NCI-H1694 (cell line): ENCODE results near the gene CHID1.
A peak's percentile ranks its signal among the peaks of the same experiment; 100 is the strongest.

Source experiments
- DNase-seq: peaks from one replicate; lab custom pipeline; 2025; lab: John Stamatoyannopoulos, UW

CHID1 gene

DNA sequence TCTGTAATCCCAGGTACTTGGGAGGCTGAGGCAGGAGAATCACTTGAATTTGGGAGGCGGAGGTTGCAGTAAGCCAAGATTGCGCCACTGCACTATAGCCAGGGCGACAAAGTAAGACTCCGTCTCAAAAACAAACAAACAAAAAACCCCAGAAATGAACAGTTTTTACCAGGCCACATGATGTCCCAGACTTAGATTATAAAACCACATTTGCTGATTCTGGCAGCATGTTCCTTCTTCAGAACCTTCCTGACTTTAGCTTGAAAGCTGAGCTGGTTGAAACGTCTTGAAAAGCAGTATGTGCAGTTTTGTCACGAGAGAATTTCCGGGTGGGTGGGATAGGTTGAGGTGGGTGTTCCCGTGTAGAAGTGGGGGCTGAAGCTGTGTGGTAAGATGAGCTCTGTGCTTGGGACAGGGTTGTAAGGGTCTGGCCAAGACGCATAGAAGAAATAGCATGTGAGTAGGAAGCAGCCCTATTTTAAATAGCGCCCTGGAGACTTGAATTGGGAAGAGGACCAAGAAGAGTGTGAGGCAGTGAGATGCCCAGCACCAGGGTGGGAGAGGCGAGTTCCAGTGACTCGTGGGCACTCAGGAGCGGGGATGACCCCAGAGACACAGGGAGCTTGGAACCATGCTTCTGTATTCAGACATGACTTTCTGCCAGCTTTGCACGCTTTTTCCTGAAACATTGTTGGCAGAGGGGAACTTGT lies 22.7 kb upstream of the CHID1 start:
- DNase-seq: no peak

DNA sequence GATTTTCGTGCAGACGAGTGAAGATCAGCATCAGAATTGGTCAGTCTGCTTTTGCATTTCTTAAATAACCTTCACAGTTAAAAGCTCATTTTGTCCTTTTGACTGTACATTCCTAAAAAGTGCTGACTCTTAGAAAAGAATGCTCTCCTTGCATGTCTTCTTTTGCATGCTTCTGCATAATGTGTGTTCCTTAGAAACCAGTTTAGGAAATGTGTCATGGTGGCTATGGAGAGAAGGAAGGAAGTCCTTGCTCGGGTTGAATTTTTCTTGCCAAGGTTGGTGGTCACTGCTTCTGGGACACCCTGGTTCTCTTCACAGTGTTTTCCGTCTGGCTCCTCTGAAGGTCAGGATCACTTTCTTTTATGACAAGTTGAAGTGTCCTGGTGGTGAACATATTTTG lies 21.8 kb upstream of the CHID1 start:
- no peak for DNase-seq

DNA sequence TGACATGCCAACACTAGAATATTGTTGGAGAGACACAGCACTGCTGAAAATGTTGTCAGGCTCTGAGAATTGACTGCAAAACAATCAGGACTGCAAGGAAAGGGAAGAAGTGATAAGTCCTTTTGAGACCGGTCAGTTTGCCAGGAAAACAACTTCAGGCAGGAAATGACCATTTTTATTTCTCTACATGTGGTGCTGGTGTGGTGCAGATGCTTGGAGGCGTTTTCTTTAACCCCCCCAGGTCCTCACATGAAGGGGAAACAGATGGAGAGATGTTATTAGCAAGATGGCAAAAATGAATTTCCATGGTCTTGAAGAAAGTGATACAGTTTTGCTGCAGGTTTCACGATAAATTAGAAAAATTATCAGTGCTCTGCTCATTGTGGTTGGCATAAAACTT lies 20.8 kb upstream of the CHID1 start:
- no peak for DNase-seq

DNA sequence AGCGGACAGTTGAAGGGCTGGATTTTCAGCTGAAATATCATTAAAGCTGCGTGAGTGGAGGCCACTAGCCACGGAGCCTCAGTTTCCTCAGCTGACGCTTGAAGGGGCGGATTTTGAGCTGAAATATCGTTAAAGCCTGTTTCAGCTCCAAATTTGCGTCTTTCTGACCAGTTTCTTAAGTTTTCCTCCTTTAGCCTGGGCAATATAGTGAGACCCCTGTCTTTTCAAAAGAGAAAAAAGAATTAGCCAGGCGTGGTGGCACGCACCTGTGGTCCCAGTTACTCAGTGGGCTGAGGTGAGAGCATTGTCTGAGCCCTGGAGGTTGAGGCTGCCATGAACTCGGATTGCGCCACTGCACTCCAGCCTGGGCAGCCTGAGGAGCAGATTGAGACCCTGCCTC lies 18.8 kb upstream of the CHID1 start:
- DNase-seq: no peak

DNA sequence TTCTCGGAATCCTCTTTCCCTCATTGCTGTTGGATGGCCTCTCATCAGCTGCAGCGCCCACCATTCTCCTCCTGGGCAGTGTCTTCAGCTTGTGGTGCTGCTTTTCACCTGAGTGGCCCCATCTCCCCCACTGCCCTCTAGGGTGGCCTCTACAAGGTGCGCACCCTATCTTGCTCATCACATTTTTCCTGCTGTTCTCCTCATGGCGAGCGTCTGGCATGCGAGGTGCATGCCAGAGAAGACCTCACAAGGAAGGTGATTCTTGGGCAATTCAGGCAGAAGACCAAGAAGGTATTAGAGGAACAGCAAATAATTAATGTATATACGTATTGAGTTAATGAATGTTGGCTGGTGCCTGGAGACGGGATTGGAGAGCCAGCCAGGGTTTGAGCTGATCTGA lies 18.2 kb upstream of the CHID1 start:
- no peak for DNase-seq

DNA sequence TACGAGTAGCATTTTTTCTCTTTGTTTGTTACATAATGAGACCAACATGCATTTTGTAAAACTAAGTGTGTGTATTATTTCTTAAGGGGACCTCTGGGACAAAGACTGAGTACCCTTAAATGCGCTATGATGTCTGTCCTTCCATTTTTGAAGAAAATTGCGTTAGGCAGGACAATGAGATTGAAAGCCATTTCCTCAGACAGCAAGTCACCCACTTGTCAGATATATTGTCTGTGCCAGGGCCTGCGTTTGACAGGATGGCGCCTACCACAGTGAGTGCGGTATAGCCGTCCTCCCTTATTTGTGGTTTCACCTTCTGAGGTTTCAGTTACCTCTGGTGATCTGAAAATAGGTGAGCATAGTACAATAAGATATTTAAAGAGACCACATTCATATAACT lies 17.3 kb upstream of the CHID1 start:
- no peak for DNase-seq

DNA sequence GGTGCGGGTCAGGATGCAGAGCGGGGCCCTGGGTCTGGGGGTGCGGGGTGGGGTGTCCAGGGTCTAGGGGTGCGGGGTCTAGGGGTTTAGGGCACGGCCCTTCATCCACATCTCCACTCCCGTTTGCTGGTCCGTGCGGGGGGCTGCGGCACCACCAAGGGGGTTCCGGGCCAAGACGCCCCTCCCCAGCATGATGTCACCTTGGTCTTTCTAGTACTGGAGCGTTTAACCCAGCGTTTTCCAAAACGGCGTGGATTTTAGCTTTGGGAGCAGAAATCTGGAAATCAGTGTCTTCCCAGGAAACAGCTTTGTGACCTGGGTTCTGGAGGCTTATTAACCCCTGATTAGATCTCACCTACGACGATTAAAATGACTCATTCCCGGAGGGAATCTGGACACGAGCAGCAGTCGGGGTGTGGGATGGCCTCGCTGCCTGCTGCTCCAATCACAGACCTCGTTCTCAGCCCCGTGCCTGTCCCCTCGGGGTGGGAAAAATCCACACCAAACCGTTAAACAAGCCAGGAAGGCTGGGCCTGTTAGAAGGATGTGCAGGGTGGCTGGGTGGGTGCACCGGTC lies 15.8 kb upstream of the CHID1 start:
- no peak for DNase-seq

DNA sequence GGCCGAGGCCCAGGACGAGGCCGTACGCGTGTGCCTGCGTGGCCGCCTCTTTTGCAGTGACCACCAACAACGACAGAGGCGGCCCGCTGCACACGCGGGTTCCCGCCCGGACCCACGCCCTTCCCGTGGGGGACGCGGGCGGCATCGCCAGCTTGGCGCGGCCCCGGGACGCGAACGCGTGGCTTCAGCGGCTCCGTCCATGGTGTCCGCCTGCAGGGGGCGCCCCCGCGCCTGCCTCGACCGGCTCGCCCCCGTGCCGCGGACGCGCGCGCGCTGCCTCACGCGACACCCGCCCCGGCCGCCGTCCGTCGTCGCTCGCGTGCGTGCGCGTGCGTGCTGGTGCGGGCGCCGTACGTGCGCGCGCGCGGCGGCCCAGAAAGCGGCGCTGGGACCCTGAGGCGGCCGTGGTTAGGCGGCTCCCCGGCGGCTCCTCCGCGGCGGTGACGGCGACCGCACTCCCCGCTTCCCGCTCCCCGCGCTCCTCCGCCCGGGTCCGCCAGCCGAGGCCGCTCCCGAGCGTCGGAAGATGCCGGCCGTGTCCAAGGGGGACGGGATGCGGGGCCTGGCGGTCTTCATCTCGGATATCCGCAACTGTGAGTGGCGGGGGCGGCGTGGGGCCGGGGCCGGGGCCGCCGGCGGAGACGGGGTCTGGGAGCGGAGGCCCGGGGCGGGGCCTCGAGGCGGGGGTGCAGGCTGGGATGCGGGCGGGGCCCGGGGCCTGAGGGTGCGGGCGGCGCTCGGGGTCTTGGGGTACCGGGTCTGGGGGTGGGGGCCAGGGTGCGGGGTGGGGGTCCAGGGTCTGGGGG lies 15.1 kb upstream of the CHID1 start, which contains the start of gene AP2A2:
Gene AP2A2 (plus strand): TSS at position 375 of the 806 bp plus-strand sequence. CDS start 152 bp downstream, at position 527.
- peak; percentile 29 for DNase-seq

DNA sequence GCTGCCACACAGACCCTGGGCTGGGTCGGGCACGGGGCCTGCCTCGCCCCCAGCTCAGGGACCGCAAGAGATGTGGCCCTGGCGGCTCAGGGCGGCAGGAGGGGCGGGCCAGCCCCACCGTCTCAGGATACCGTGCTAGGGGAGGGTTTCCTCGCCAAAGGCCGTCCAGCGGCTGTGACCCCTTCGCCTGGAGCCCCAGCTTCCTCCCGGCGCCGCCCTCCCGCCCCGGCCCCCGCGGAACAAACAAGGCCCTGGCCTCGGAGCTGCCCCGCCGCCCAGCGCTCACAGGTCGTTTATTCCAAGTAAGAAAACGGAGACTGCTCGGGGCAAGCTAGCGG lies 14.5 kb upstream of the CHID1 start:
- DNase-seq: no peak

DNA sequence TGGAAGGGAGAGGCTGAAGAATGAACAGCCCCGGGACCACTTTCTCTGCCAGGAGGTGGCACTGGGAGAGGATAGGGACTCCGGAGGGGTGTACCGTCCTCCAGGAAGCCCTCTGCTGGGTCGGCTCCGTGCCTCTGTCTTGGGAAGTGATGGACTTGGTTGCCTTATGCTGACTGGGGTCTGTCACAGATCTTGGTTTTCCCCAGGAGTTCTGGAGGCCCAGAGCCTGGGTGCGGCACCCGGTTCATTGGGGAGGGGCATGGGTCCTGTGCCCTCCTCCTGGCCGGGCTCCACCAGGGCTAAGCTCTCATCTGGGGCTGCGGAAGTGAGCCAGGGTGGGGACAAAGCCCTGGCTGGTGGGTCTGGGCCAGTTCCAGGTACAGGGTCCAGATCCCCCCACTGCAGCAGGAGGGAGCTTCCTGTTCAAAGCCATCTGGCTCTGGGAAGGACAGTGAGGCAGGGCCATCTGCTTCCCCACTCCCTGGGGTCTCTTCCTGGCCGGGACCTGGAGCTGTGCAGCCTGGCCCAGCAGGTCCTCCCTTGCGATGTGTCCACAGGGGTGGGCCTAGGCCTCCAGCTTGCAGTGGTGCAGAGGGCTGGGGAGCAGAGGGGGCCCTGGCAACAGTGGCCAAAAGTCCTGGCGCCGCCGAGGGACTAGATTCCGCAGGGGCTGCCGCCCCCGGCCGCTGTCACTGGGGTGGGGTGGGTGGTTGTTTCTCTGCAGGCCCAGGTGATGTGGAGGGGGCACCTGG lies 14.0 kb upstream of the CHID1 start:
- DNase-seq: no peak

DNA sequence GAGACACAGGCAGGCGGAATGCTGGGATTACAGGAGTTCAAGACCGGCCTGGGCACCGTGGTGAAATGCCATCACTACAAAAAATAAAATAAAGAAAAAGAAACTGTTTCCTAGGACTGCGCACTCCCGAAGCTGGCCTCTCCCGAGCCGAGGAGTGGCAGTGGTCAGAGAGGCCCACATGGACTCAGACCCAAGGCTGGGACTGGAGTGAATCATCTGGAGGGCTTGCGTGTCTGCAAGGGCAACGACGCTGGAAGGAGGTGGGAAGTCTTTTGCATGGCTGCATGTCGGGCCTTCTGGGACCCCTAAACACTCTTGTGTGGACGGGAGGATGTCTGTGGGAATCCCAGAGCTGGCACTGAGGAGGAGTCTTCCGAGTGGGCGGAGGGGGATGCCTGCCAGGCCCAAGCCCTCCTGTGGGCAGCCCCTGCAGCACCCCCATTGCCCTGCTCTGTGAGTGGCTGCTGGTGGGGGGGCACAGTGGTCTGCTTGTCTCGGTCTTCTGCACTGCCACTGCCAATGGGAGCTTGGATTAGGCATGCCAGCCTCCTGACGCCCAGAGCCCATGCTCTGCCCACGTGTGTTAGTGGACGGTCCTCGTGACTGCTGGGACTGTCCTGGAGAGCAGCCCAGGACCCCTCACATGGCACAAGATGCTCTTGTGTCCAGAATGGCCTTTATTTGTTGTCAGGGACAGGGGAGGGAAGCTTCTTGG lies 13.2 kb upstream of the CHID1 start:
- no peak for DNase-seq

DNA sequence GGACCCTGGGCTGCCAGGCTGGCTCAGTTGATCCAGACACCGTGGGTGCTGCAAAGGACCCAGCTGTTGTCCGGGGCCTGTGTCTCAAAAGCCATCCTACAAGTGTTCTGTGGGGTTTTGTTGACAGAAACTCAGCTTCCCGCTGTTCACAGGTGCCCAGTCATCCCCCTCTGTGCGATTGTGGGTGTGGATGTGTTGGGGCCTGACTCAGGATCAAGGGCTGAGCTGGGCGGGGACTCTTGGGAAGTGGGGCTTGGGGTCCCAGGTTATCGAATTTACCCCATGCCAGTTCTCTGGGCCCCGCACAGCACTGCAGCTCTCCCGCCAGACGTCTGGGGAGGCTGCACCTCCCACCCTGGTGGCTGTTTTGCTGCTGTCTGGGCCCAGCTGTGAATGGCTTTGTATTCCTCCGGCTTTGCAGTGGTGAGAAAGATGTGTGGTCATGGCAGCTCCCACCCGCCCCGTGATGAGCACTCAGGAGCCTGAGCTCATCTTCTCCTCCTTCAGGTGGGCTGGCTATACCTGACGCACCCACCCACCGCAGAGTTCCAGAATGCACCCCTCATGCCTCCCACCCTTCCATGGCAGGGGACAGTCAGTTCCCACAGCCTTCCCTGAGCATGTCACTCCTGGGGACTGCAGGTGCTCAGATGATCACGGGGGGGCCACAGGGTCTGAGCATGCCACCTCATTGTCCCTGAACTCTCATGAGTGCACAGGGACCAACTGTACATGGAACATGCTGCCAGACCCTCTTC lies 11.5 kb upstream of the CHID1 start:
- DNase-seq: no peak

DNA sequence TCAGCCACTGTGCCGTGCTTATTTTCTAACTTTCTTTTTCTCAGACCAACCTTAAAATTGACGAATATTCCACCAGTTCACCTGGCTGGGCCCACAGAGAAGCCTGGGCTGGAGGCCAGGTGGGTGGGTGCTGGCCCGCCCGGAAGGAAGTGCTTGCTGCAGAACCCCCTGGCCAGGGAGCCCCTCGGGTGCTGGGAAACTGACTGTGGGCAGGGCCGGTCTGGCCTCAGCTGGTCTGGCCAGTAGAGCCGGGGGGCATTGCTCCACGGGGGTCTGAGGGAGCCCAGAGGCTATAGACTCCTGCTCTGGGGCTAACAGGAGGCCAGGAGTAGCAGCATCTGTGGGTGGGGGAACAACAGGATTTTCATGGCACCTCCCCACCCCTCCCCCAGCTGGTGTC lies 6.8 kb upstream of the CHID1 start:
- no peak for DNase-seq

DNA sequence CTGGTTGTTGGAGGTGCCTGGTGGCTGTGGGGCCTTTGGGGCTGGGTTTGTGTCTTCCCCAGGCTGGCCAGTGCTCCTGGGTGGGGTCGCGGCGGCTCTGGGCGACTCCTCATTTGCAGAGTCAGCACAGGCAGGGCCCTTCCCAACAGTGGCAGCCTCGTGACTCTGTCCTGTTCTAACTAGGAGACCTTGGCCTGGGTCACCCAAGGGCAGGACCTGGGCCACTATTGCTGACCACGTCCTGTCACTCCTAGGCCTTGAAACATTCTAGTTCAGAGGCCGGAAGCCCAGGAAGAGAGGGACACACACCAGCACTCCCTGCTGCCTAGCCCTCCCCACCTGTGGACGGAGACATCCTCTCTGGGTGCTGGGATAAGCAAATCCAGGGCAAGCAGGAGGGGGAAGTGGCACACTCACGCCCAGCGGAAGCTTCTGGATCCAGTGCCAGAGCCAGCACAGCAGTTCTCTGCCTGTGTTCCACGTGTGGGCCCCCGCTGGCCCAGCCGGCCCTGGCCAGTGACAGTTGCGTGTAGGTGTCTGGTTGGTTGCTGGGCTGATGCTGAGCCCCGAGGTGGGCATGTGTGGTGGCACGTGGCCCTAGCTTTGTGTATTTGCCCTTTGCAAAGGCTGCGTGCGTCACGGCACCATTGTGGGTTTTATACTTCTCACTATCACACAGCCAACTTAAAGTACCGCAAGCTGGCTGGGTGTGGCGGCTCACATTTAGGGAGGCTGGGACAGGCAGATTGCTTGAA lies 4.3 kb upstream of the CHID1 start:
- no peak for DNase-seq

DNA sequence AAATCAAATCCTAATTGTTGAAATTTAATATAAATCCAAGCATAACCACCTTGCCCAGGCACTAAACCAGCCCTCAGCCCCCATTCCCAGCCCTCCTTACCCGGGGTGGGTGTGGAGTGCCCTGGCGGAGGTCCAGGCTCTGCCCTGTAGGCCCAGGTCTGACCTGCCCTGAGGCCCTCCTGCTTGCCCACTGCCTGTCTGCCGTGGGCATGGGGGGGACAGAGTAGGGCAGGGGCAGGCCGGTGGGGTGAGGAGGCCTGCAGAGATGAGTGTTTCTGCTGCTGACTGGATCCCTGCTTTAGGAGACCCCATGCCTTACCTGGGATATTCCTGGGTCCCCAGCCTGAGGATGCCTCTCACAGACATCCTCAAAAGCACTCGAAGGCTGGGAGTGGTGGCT lies 3.6 kb upstream of the CHID1 start:
- DNase-seq: no peak

DNA sequence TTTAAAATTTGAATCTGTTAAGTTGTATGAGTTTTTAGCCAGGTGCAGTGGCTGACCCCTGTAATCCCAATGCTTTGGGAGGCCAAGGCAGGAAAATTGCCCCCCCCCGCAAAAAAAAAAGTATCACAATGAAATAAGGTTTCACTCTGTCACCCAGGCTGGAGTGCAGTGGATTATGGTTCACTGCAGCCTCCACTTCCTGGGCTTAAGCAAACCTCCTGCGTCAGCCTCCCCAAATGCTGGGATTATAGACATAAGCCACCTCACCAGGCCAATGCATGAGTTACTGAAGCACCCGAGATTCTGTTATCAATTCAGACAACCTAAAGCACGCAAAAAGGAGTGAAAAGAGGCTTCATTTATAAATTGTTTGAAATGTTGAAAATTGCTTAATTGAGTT lies 2.4 kb upstream of the CHID1 start:
- DNase-seq: no peak

DNA sequence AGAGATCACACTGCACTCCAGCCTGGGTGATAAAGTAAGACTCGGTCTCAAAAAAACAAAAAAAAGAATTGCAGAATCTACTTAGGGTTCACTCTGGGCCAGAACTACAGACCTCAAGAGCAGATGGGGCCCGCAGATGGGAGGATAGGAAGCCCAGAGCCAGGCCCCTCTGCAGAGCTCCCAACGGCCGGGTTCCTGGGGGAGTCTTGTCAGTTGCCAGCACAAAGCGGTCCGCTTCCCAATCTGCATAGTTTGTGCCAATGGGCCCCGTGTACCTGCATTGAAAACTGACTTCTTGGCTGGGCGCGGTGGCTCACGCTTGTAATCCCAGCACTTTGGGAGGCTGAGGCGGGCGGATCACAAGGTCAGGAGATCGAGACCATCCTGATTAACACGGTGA lies 1.7 kb upstream of the CHID1 start:
- no peak for DNase-seq

DNA sequence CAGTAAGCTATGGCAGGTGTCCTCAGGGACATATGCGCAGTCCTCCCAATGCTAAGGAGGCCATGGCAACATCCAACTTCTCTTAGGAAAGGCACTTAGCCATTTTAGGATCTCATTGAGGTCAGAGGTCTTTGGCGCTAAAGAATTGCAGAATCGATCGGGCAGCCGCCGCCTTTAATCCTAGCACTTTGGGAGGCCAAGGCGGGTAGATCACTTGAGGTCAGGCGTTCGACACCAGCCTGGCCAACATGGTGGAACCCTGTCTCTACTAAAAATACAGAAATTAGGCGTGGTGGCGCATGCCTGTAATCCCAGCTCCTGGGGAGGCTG lies 1.2 kb upstream of the CHID1 start:
- no peak for DNase-seq

DNA sequence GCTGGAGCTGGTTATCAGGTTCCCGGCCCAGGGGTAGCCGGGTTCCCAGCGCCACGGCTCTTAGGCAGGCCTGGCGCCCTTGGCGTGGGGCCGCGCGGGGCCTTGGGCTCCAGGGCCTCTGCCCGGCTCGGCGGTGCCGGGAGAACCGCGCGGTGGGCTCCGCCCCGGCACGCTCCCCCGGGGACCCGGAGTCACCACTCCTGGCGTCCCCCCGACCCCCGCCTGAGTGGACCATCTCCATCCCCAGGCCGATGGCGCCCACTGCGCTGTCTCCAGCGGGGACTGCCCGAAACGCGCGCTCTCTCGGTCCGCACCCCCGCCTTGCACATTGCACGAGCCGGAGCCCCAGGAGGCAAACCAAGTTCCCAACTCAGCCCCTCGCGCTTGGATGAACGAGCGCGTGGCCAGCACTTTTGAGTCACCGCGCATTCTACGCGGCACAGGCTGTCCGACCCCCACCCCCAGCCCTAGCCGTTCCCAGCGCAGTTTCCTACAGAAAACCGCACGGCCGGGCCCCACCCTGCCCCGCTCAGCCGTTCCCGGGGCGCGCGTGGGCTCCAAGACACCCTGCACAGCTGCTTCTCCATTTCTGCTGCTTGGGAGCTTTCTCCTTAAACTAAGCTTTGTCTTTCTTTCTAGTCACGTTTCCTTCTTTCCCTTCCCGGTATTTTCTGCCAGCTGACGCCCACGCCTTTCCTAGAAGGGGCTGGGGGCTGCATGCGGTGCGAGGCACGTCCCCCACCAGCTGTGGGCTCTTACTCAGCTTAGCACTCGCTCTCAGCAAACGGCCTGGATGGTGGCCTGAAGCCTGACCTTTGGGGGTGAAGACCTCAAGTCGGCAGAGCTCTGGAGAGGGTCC lies 650 bp upstream of the CHID1 start:
- DNase-seq: no peak
